Measurements from ENCODE around the gene RHBDL1.

RHBDL1 gene

GRCh38 chr16:718922-719321 is 43.5 kb downstream of the RHBDL1 start:
- no peak for DNase-seq (ENCODE audit: low read depth in 2 of 2)

GRCh38 chr16:719815-720446 is 44.5 kb downstream of the RHBDL1 start:
- DNase-seq (ENCODE audit: low read depth in 2 of 2), result no peak

GRCh38 chr16:720447-720989 is 45.0 kb downstream of the RHBDL1 start:
- no peak for DNase-seq (ENCODE audit: low read depth in 2 of 2)

- DNase-seq (ENCODE audit: low read depth in 2 of 2), result peak; percentile 36 to 59
These were observed 45.7 kb downstream of the RHBDL1 start, which contains the start of gene ANTKMT for GRCh38 chr16:720990-721764. ANTKMT (plus strand) TSS chr16:721146; CDS start chr16:721275, 129 bp downstream.

- no peak for DNase-seq (ENCODE audit: low read depth in 2 of 2)
These were observed 46.5 kb downstream of the RHBDL1 start for GRCh38 chr16:721765-722540.

DNA sequence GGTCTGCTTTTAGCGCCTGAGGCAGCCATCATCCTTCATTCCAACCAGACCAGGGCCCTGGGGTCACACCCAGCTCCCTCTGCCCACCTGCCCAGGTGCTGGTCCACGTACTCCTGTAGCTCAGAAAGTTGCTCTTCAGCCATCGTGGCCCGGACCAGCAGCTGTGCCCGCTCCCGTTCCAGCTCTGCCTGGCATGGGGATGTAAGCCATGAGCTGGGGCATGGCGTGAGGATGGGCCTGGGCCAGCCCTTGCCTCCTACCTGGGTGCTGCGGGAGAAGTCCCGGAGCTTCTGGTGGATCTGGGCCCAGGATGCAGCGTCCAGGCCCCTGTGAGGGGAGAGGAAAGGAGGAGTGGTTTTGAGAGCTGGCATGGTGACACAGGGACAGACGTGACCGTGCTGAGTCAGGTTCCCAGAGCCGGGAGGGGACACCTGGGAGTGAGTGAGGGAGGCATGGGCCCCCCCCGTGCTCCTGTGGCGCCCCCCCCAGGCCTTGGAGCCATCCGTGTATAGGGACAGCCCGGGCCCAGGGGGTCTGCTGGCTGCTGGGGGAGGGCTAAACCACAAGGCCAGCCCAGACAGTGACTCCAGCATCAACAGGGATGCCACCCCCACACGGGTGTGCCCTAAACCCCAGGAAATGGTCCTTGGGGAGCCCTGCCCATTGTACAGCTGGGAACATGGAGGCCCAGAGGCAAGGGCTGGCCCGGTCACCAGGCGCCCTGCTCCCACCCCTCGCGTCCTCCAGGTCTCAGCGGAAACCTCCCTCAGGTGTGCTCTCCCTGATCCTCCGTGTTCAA is 47.6 kb downstream of the RHBDL1 start:
- no peak for DNase-seq (ENCODE audit: low read depth in 2 of 2)

- DNase-seq (ENCODE audit: low read depth in 2 of 2), result no peak
These were observed 48.2 kb downstream of the RHBDL1 start for GRCh38 chr16:723695-724094.

- no peak for DNase-seq (ENCODE audit: low read depth in 2 of 2)
These were observed 48.9 kb downstream of the RHBDL1 start for GRCh38 chr16:724188-725040.

GRCh38 chr16:725041-725376 is 49.5 kb downstream of the RHBDL1 start:
- DNase-seq (ENCODE audit: low read depth in 2 of 2), result no peak

DNA sequence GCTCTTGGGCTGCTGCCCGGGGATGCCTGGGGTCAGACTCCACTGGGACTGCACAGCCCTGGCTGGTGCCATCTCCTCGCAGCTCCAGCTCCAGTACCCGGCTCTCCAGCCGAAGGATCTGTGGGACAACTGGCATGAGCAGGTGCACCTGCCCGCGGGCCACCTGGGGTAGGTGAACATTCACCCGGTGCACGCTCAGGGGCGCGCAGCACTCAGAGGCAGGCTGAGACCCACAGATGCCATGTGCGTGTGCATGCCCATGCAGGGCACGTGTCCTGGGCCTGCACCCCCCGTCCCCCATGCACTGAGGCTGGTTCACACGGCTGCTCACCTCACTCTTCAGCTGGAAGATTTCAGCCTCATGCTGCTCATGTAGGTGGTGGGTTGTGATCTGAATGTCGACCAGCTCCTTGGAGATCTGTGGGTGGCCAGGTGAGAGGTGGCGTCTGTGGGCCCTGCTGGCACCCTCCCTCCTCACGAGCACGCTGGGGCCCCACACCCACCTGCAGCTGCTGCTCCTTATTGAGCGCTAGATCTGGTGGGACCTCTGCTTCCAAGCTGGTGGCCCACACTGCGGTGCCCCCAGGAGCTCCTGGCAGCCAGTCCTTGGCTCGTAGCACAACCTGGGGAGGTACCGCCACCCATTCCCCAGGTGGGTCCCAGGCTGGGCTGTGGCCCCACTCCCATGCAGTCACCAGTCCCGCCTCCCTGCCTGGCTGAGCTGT is 50.2 kb downstream of the RHBDL1 start:
- DNase-seq (ENCODE audit: low read depth in 2 of 2), result no peak

DNA sequence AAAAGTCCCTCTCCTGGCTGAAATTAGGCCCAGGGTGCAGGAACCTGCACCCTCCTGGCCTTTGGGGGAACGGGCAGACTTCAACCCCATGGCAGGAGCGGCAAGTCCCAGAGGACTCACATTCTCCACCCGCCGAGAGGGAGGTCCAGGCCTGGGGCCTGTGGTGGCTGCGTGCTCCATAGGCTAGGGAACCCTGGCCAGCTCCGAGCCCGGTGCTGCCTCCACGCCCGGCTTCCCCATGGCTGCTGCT is 50.6 kb downstream of the RHBDL1 start:
- no peak for DNase-seq (ENCODE audit: low read depth in 2 of 2)

DNA sequence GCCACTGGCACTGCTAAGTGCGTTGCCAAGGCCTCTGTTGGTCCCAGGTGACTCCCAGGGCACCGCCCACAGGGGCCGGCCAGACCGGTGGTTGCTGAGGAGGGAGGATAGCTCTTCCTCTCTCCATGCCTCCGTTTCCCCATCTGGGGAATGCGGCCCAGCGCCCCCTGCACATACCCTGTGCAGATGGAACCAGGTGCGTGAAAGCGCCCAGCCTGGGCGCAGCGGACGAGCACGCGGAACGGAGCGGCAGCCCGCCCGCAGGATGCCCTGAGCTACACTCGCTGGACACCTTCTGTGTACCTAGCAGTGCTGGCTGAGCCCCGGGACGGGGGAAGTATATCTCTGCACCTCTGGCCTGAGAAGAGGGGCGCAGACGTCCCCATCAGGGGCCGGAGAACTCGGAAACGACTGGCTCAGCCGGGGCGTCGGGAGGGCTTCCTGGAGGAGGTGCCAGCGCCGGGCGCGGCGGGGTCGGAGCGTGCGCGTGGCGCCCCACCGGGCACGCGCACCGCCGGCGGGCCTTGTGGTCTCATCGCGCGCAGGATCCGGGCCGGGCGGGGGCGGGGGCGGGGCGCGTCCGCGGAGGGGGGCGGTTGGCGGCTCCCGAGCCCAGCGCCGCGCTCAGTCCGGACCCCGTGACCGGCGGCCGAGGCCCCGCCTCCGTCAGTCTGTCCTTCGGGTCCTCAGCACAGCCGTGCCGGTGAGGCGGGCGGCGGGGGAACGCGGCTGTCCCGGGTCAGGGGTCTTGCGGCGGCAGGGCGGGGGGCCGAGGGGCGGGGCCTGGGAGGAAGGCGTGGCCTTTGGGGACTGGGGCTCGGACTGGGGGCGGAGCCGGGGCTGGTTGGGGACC is 51.2 kb downstream of the RHBDL1 start, which contains the start of the genes CCDC78 and HAGHL:
Gene CCDC78, minus strand, starts transcription at position 6 of the 853 bp plus-strand sequence. CDS start 76 bp downstream, outside the sequence.
Gene HAGHL, plus strand, starts transcription at position 669 of the 853 bp plus-strand sequence. CDS start 404 bp downstream, outside the sequence.
- DNase-seq (ENCODE audit: low read depth in 2 of 2), result peak; percentile 37 to 45

DNA sequence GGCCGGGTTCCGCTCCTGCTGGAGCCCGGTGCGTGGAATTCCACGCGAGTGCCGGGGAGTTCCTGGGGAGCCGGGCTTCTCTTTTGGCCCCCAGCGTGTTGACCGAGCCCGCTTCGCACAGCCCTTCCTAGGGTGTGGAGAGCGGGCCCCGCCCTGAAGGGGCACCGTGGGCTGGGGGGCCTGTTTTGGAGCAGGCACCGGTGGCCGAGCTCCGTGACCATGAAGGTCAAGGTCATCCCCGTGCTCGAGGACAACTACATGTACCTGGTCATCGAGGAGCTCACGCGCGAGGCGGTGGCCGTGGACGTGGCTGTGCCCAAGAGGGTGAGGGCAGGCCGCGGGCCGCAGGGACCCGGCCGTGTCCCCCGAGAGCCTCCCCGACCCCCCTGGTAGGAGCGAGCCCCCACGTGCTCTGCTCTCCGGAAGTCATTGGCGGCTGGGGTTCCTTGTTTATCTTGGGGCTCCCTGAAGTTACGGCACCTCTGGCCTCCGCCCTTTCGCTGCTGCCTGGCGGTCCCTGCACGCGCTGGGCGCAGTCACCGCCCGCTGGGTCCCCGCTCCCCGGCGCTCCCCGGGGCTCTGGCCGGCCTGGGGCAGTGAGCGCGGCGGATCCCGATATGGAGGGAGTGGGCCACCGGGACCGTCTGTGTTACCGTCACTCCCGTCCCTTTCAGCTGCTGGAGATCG is 52.0 kb downstream of the RHBDL1 start:
- no peak for DNase-seq (ENCODE audit: low read depth in 2 of 2)
